B cell (primary cell): ENCODE measurements around the gene MOV10L1. TPM values are rescaled to one million over a fixed set of nuclear protein-coding genes. Genes with fewer than 3 reads are reported as not detected.

Experiments
- ATAC-seq: fragments of 200-7000 bp; cut with Tn5 transposase; one replicate; pipeline ENCODE4 v1.10.0; 2021; ENCODE audit warnings: low read depth, mild to moderate bottlenecking, moderate number of reproducible peaks, moderate library complexity
- CTCF ChIA-PET: fragments of 350-600 bp; sonication (Branson Sonifier 250); formaldehyde crosslinking; loops from one replicate; lab custom pipeline; 2021; ENCODE audit warnings: antibody characterized with exemption, inconsistent platforms; lab: Charles Lee
- POLR2A ChIA-PET: fragments of 350-600 bp; sonication (Branson Sonifier 250); formaldehyde crosslinking; loops from one replicate; lab custom pipeline; 2021; ENCODE audit warnings: antibody characterized with exemption; lab: Charles Lee
- DNase-seq: peaks from one replicate; pipeline ENCODE4 v3.0.0; 2013
- H2AFZ ChIP-seq: 2 replicates; pipeline ENCODE4 v1.6.1; 2012; ENCODE audit warnings: mild to moderate bottlenecking, low read depth, low read length; ENCODE audit not compliant: insufficient read depth, poor library complexity, severe bottlenecking
- H3K27ac ChIP-seq, 2 donors: 1 replicate in 1 of 2; 2 replicates in 1 of 2; pipeline ENCODE4 v1.5.1; 2012 to 2013; ENCODE audit warnings: low read length in 2 of 2, mild to moderate bottlenecking in 2 of 2, moderate library complexity in 1 of 2
- H3K27me3 ChIP-seq, 4 experiments: fragments of 200-600 bp in 1 of 4; sonication (generic) in 1 of 4; replicated peaks in 1 of 4; 1 replicate in 2 of 4; 2 replicates in 2 of 4; pipeline versions ENCODE4 v1.6.1 to v1.7.0; 2013 to 2016; ENCODE audit warnings: low read length in 3 of 4, mild to moderate bottlenecking in 2 of 4, mixed read lengths in 1 of 4, moderate library complexity in 1 of 4; ENCODE audit not compliant: insufficient read depth in 4 of 4, control insufficient read depth in 3 of 4; ENCODE audit errors: control extremely low read depth in 1 of 4
- H3K36me3 ChIP-seq, 2 experiments: replicated peaks in 1 of 2; 1 replicate in 1 of 2; 2 replicates in 1 of 2; pipeline versions ENCODE4 v1.6.1 to v1.7.1; 2013; ENCODE audit warnings: low read length in 1 of 2; ENCODE audit not compliant: insufficient read depth in 2 of 2, control insufficient read depth in 1 of 2; ENCODE audit errors: control extremely low read depth in 1 of 2, extremely low read depth in 1 of 2
- H3K4me1 ChIP-seq, 2 donors: fragments of 200-600 bp in 1 of 2; sonication (generic) in 1 of 2; 1 replicate in 1 of 2; 2 replicates in 1 of 2; pipeline versions ENCODE4 v1.5.1 to v1.6.1; 2013 to 2017; ENCODE audit warnings: low read length in 2 of 2; ENCODE audit not compliant: control insufficient read depth in 2 of 2, insufficient read depth in 2 of 2
- H3K4me2 ChIP-seq: replicated peaks from 2 replicates; pipeline ENCODE3; 2012; ENCODE audit warnings: mild to moderate bottlenecking, low read depth, low read length; ENCODE audit not compliant: poor library complexity, severe bottlenecking
- H3K4me3 ChIP-seq, 5 experiments: fragments of 200-600 bp in 1 of 5; sonication (generic) in 1 of 5; 1 replicate in 3 of 5; 2 replicates in 2 of 5; pipeline versions ENCODE4 v1.5.1 to v1.7.0; 2011 to 2016; ENCODE audit warnings: low read length in 4 of 5, mild to moderate bottlenecking in 4 of 5, low read depth in 2 of 5, control low read depth in 1 of 5, moderate library complexity in 1 of 5; ENCODE audit not compliant: insufficient read depth in 1 of 5; ENCODE audit errors: control extremely low read depth in 1 of 5, extremely low read depth in 1 of 5
- H3K79me2 ChIP-seq: fragments of 200-600 bp; sonication (generic); one replicate; pipeline ENCODE4 v1.6.0; 2016; ENCODE audit warnings: low read length; ENCODE audit not compliant: control insufficient read depth, insufficient read depth
- H3K9ac ChIP-seq: fragments of 200-600 bp; sonication (generic); 2 replicates; pipeline ENCODE4 v1.6.1; 2017; ENCODE audit warnings: mild to moderate bottlenecking, low read length, moderate library complexity
- H3K9me3 ChIP-seq, 3 donors: one replicate each; pipeline versions ENCODE4 v1.6.1 to v1.7.1; 2013; ENCODE audit warnings: low read length in 2 of 3; ENCODE audit not compliant: control insufficient read depth in 2 of 3, insufficient read depth in 1 of 3; ENCODE audit errors: control extremely low read depth in 1 of 3
- H4K20me1 ChIP-seq: 2 replicates; pipeline ENCODE4 v1.6.0; 2012; ENCODE audit warnings: mild to moderate bottlenecking, low read length; ENCODE audit not compliant: insufficient read depth, control insufficient read depth, poor library complexity, severe bottlenecking
- H3K27ac Mint-ChIP-seq: one replicate; pipeline ENCODE4 v1.8.0; 2021; ENCODE audit warnings: mixed read lengths
- H3K27me3 Mint-ChIP-seq: one replicate; pipeline ENCODE4 v1.8.0; 2021; ENCODE audit warnings: mixed read lengths
- H3K4me1 Mint-ChIP-seq: one replicate; pipeline ENCODE4 v1.8.0; 2021; ENCODE audit warnings: mixed read lengths
- H3K4me3 Mint-ChIP-seq: one replicate; pipeline ENCODE4 v1.8.0; 2021; ENCODE audit warnings: mixed read lengths
- H3K9me3 Mint-ChIP-seq: one replicate; pipeline ENCODE4 v1.8.0; 2022; ENCODE audit warnings: mixed read lengths; ENCODE audit not compliant: insufficient read depth
- CTCF ChIP-seq: fragments of 200-600 bp; IDR thresholded peaks from one replicate; pipeline ENCODE4 v1.8.0; 2022; ENCODE audit warnings: antibody characterized with exemption, mild to moderate bottlenecking
- EZH2 ChIP-seq: IDR thresholded peaks from 2 replicates; pipeline ENCODE4 v1.6.1; 2012; ENCODE audit warnings: borderline replicate concordance, low read depth, mild to moderate bottlenecking, moderate library complexity, low read length; ENCODE audit not compliant: insufficient read depth, poor library complexity, severe bottlenecking
- WGBS: methylation state at CpG from one replicate; pipeline ENCODE4 v1.1.5; 2013; ENCODE audit warnings: missing lambda C conversion rate; ENCODE audit not compliant: insufficient coverage; 5-methylcytosine and 5-hydroxymethylcytosine counted together
- intact Hi-C: fragments of 100-400 bp; cut with micrococcal nuclease; formaldehyde crosslinking; loops from one replicate; pipeline ENCODE4 v1.10.0; 2022
- polyA plus RNA-seq: library from polyadenylated mRNA; depleted of rRNA; stranded (reverse); fragments of >200 nt; gene quantifications from 2 replicates; pipeline ENCODE4 v1.2.3, GENCODE V29; 2012
- total RNA-seq, 2 donors: library from RNA; stranded (reverse); fragments of 120-200 nt in 1 of 2; gene quantifications; 1 replicate in 1 of 2; 2 replicates in 1 of 2; pipeline versions ENCODE4 v1.2.3 to v1.2.4, GENCODE V29; 2013 to 2022

MOV10L1 gene
- total and polyA plus RNA-seq, 2 donors (not counting 1 experiment from before 2014, with no cell fraction given) = not detected

- TF ChIP-seq EZH2 (no peak), CTCF (no peak)
- Mint-ChIP-seq H3K9me3 (no peaks in the 10 kb centered on the region), H3K27ac (peak overlapping the region; percentile 46), H3K27me3 (peaks cover 16% of the 10 kb centered on the region), H3K4me1 (peaks cover 30% of the 10 kb centered on the region), H3K4me3 (no peak overlapping the region)
- no peaks in the 10 kb centered on the region for H3K36me3 ChIP-seq
- H3K4me3 ChIP-seq = no peak overlapping the region
- ATAC-seq = no peak
- H3K79me2 ChIP-seq = no peaks in the 10 kb centered on the region
- H2AFZ ChIP-seq = no peak overlapping the region
- H3K9me3 ChIP-seq = peaks cover 0 to 5% (median 0%) of the 10 kb centered on the region in 3 donors
- POLR2A ChIA-PET = interaction anchor here (1.1 to 8.0 kb wide), 2 partner anchors 14 to 192 kb away, joined by 4 to 54 read pairs; no protein-coding TSS in a partner anchor
- CTCF ChIA-PET = interaction anchor here (1.1 to 1.2 kb wide), 2 partner anchors 18 to 61 kb away, joined by 3 read pairs; no protein-coding TSS in a partner anchor
- H3K27ac ChIP-seq = no peak overlapping the region
- intact Hi-C loops = no loop called here
- peaks cover 27 to 39% of the 10 kb centered on the region in 2 donors for H3K4me1 ChIP-seq
- DNase-seq = peak; percentile 12
- H3K9ac ChIP-seq = no peak overlapping the region
- no peaks in the 10 kb centered on the region for H4K20me1 ChIP-seq
- H3K27me3 ChIP-seq = peaks cover 0 to 6% (median under 1%) of the 10 kb centered on the region in 4 experiments
- H3K4me2 ChIP-seq = no peak overlapping the region
- WGBS = 97% methylated on average over 72 of the region's 76 CpGs
Measured at GRCh38 chr22:50176850-50177536, 87.2 kb downstream of the MOV10L1 start.
